WTC11 (cell line): ENCODE measurements around the gene EDEM2. TPM values are rescaled to one million over a fixed set of nuclear protein-coding genes. Genes with fewer than 3 reads are reported as not detected.

ENCODE experiments used
- ATAC-seq: fragments of 200-7000 bp; cut with Tn5 transposase; 2 replicates; pipeline ENCODE4 v1.10.0; 2021; ENCODE audit warnings: mild to moderate bottlenecking, moderate library complexity
- CTCF ChIA-PET: fragments of 300-600 bp; sonication (Branson Sonifier 250); formaldehyde crosslinking; loops from one replicate; lab custom pipeline; 2021; ENCODE audit warnings: antibody characterized with exemption; lab: Charles Lee
- POLR2A ChIA-PET: fragments of 350-600 bp; sonication (Branson Sonifier 250); formaldehyde crosslinking; loops from one replicate; lab custom pipeline; 2021; ENCODE audit warnings: antibody characterized with exemption; lab: Charles Lee
- DNase-seq: peaks from one replicate; pipeline ENCODE4 v3.0.0; 2021; ENCODE audit warnings: low spot score
- H3K27ac Mint-ChIP-seq: 2 replicates; pipeline ENCODE4 v1.8.0; 2021; ENCODE audit warnings: mixed read lengths
- H3K27me3 Mint-ChIP-seq: 2 replicates; pipeline ENCODE4 v1.8.0; 2021; ENCODE audit warnings: low read depth, mild to moderate bottlenecking, moderate library complexity, mixed read lengths
- H3K36me3 Mint-ChIP-seq: 2 replicates; pipeline ENCODE4 v1.8.0; 2021; ENCODE audit warnings: mixed read lengths
- H3K4me1 Mint-ChIP-seq: 2 replicates; pipeline ENCODE4 v1.8.0; 2022; ENCODE audit warnings: mixed read lengths
- H3K4me3 Mint-ChIP-seq: 2 replicates; pipeline ENCODE4 v1.8.0; 2021; ENCODE audit warnings: mild to moderate bottlenecking, moderate library complexity, mixed read lengths
- H3K9me3 Mint-ChIP-seq: 2 replicates; pipeline ENCODE4 v1.8.0; 2021; ENCODE audit warnings: mixed read lengths
- ATF1 ChIP-seq: sonication (generic); formaldehyde crosslinking; IDR thresholded peaks from 2 replicates; pipeline ENCODE4 v1.8.1; 2023; ENCODE audit warnings: mild to moderate bottlenecking, moderate library complexity, missing genetic modification reagents
- CREM ChIP-seq: sonication (generic); formaldehyde crosslinking; IDR thresholded peaks from 2 replicates; pipeline ENCODE4 v1.8.1; 2022; ENCODE audit warnings: mild to moderate bottlenecking, missing genetic modification reagents, moderate library complexity
- EMX1 ChIP-seq: fragments of 250-450 bp; sonication (Bioruptor Pico); IDR thresholded peaks from 2 replicates; pipeline ENCODE4 v1.8.0; 2021; ENCODE audit warnings: mild to moderate bottlenecking
- RELA ChIP-seq: sonication (generic); formaldehyde crosslinking; IDR thresholded peaks from 2 replicates; pipeline ENCODE4 v1.8.1; 2022; ENCODE audit warnings: missing genetic modification reagents, mild to moderate bottlenecking, borderline replicate concordance
- RORB ChIP-seq: fragments of 250-450 bp; sonication (Bioruptor Pico); IDR thresholded peaks from 2 replicates; pipeline ENCODE4 v1.9.0; 2021; ENCODE audit warnings: mild to moderate bottlenecking
- SMAD3 ChIP-seq: sonication (generic); formaldehyde crosslinking; IDR thresholded peaks from 2 replicates; pipeline ENCODE4 v1.8.0; 2022; ENCODE audit warnings: missing genetic modification reagents, mild to moderate bottlenecking, borderline replicate concordance
- TEAD1 ChIP-seq: sonication (generic); formaldehyde crosslinking; IDR thresholded peaks from 2 replicates; pipeline ENCODE4 v1.8.0; 2022; ENCODE audit warnings: mild to moderate bottlenecking, missing genetic modification reagents
- ZBTB21 ChIP-seq: sonication (generic); formaldehyde crosslinking; IDR thresholded peaks from 2 replicates; pipeline ENCODE4 v1.8.1; 2023; ENCODE audit warnings: mild to moderate bottlenecking, missing genetic modification reagents, borderline replicate concordance
- ZNF232 ChIP-seq: sonication (generic); formaldehyde crosslinking; IDR thresholded peaks from 2 replicates; pipeline ENCODE4 v1.8.0; 2022; ENCODE audit warnings: mild to moderate bottlenecking, missing genetic modification reagents
- ZNF263 ChIP-seq: sonication (generic); formaldehyde crosslinking; IDR thresholded peaks from 2 replicates; pipeline ENCODE4 v1.8.1; 2022; ENCODE audit warnings: low read depth, mild to moderate bottlenecking, moderate library complexity, missing genetic modification reagents
- ZNF396 ChIP-seq: fragments of 250-450 bp; sonication (Bioruptor Pico); IDR thresholded peaks from 2 replicates; pipeline ENCODE4 v1.8.0; 2021; ENCODE audit warnings: mild to moderate bottlenecking, moderate library complexity, borderline replicate concordance
- total RNA-seq: library from RNA; stranded (reverse); gene quantifications from 3 replicates; pipeline ENCODE4 v1.2.3, GENCODE V29; 2021
- TF ChIP-seq, protein P1 (sequence below): sonication (generic); formaldehyde crosslinking; IDR thresholded peaks from 2 replicates; pipeline ENCODE4 v1.8.1; 2023; ENCODE audit warnings: mild to moderate bottlenecking, missing genetic modification reagents, borderline replicate concordance
- TF ChIP-seq, protein P2 (sequence below): sonication (generic); formaldehyde crosslinking; IDR thresholded peaks from 2 replicates; pipeline ENCODE4 v1.8.1; 2023; ENCODE audit warnings: mild to moderate bottlenecking, missing genetic modification reagents, moderate library complexity
- TF ChIP-seq, protein P3 (sequence below): sonication (generic); formaldehyde crosslinking; IDR thresholded peaks from 2 replicates; pipeline ENCODE4 v1.8.0; 2022; ENCODE audit warnings: mild to moderate bottlenecking, missing genetic modification reagents
- TF ChIP-seq, protein P4 (sequence below): sonication (generic); formaldehyde crosslinking; IDR thresholded peaks from 2 replicates; pipeline ENCODE4 v1.8.0; 2023; ENCODE audit warnings: missing genetic modification reagents, mild to moderate bottlenecking, borderline replicate concordance

Gene EDEM2
- total RNA-seq, 1 experiment from 2014 or later = 22.7 TPM

DNA sequence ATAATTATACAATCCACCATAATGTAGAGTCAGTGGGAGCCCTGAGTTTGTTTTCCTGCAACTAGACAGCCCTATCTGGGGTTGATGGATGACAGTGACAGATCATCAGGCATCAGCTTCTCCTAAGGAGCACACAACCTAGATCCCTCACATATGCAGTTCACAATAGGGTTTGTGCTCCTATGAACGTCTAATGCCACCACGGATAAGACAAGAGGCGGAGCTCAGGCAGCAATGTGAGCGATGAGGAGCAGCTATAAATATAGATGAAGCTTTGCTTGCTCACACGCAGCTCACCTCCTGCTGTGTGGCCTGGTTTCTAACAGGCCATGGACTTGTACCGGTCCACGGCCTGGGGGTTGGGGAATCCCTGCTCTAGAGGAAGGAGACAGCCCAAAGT lies 25.9 kb downstream of the EDEM2 start (continued):
- TF ChIP-seq, protein P1, sequence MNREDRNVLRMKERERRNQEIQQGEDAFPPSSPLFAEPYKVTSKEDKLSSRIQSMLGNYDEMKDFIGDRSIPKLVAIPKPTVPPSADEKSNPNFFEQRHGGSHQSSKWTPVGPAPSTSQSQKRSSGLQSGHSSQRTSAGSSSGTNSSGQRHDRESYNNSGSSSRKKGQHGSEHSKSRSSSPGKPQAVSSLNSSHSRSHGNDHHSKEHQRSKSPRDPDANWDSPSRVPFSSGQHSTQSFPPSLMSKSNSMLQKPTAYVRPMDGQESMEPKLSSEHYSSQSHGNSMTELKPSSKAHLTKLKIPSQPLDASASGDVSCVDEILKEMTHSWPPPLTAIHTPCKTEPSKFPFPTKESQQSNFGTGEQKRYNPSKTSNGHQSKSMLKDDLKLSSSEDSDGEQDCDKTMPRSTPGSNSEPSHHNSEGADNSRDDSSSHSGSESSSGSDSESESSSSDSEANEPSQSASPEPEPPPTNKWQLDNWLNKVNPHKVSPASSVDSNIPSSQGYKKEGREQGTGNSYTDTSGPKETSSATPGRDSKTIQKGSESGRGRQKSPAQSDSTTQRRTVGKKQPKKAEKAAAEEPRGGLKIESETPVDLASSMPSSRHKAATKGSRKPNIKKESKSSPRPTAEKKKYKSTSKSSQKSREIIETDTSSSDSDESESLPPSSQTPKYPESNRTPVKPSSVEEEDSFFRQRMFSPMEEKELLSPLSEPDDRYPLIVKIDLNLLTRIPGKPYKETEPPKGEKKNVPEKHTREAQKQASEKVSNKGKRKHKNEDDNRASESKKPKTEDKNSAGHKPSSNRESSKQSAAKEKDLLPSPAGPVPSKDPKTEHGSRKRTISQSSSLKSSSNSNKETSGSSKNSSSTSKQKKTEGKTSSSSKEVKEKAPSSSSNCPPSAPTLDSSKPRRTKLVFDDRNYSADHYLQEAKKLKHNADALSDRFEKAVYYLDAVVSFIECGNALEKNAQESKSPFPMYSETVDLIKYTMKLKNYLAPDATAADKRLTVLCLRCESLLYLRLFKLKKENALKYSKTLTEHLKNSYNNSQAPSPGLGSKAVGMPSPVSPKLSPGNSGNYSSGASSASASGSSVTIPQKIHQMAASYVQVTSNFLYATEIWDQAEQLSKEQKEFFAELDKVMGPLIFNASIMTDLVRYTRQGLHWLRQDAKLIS = no peak
- TF ChIP-seq, protein P2, sequence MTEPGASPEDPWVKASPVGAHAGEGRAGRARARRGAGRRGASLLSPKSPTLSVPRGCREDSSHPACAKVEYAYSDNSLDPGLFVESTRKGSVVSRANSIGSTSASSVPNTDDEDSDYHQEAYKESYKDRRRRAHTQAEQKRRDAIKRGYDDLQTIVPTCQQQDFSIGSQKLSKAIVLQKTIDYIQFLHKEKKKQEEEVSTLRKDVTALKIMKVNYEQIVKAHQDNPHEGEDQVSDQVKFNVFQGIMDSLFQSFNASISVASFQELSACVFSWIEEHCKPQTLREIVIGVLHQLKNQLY = no peak
- no peak for TF ChIP-seq ATF1

DNA sequence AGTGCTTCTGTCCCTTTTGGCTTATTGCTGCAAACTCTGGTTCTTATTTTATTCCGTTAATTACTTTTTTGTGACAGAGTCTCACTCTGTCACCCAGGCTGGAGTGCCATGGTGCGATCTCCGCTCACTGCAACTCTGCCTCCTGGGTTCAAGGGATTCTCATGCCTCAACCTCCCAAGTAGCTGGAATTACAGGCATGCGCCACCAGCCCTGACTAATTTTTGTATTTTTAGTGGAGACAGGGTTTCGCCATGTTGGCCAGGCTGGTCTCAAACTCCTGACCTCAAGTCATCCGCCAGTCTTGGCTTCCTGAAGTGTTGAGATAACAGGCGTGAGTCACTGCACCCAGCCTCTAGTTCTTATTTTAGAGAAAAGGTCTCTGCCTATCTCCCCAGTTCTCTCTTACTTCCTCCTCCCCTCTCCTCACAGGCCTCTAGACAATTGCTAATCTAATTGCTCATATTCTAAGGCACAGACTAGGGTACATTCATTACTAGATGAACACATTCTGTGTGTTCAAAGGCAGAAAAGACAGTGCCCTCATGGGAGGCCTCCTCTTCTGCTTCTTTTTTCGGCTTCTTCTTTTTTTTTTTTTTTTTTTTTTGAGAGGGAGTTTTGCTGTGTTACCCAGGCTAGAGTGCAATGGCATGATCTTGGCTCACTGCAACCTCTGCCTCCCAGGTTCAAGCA lies 27.0 kb downstream of the EDEM2 start:
- no peak for DNase-seq
- peaks cover 46% of the 10 kb centered on the region for H3K36me3 Mint-ChIP-seq
- ATAC-seq = no peak
- H3K27me3 Mint-ChIP-seq = no peaks in the 10 kb centered on the region
- POLR2A ChIA-PET = no interaction called here
- H3K4me3 Mint-ChIP-seq = no peak overlapping the region
- CTCF ChIA-PET = interaction anchor here (0.7 to 1.1 kb wide), 2 partner anchors 24 to 344 kb away, joined by 4 read pairs; no protein-coding TSS in a partner anchor
- no peak overlapping the region for H3K27ac Mint-ChIP-seq
- TF ChIP-seq ZBTB21 = no peak
- TF ChIP-seq, protein P3, sequence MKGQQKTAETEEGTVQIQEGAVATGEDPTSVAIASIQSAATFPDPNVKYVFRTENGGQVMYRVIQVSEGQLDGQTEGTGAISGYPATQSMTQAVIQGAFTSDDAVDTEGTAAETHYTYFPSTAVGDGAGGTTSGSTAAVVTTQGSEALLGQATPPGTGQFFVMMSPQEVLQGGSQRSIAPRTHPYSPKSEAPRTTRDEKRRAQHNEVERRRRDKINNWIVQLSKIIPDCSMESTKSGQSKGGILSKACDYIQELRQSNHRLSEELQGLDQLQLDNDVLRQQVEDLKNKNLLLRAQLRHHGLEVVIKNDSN (CRISPR knock-in tag) = no peak
- TF ChIP-seq CREM = no peak
- TF ChIP-seq, protein P4, sequence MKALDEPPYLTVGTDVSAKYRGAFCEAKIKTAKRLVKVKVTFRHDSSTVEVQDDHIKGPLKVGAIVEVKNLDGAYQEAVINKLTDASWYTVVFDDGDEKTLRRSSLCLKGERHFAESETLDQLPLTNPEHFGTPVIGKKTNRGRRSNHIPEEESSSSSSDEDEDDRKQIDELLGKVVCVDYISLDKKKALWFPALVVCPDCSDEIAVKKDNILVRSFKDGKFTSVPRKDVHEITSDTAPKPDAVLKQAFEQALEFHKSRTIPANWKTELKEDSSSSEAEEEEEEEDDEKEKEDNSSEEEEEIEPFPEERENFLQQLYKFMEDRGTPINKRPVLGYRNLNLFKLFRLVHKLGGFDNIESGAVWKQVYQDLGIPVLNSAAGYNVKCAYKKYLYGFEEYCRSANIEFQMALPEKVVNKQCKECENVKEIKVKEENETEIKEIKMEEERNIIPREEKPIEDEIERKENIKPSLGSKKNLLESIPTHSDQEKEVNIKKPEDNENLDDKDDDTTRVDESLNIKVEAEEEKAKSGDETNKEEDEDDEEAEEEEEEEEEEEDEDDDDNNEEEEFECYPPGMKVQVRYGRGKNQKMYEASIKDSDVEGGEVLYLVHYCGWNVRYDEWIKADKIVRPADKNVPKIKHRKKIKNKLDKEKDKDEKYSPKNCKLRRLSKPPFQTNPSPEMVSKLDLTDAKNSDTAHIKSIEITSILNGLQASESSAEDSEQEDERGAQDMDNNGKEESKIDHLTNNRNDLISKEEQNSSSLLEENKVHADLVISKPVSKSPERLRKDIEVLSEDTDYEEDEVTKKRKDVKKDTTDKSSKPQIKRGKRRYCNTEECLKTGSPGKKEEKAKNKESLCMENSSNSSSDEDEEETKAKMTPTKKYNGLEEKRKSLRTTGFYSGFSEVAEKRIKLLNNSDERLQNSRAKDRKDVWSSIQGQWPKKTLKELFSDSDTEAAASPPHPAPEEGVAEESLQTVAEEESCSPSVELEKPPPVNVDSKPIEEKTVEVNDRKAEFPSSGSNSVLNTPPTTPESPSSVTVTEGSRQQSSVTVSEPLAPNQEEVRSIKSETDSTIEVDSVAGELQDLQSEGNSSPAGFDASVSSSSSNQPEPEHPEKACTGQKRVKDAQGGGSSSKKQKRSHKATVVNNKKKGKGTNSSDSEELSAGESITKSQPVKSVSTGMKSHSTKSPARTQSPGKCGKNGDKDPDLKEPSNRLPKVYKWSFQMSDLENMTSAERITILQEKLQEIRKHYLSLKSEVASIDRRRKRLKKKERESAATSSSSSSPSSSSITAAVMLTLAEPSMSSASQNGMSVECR = no peak
- TF ChIP-seq ZNF396 (CRISPR knock-in tag) = no peak
- no peak for TF ChIP-seq RELA (CRISPR knock-in tag)
- no peak for TF ChIP-seq ZNF263 (CRISPR knock-in tag)
- TF ChIP-seq TEAD1 = no peak
- H3K4me1 Mint-ChIP-seq = no peaks in the 10 kb centered on the region
- H3K9me3 Mint-ChIP-seq = no peaks in the 10 kb centered on the region

DNA sequence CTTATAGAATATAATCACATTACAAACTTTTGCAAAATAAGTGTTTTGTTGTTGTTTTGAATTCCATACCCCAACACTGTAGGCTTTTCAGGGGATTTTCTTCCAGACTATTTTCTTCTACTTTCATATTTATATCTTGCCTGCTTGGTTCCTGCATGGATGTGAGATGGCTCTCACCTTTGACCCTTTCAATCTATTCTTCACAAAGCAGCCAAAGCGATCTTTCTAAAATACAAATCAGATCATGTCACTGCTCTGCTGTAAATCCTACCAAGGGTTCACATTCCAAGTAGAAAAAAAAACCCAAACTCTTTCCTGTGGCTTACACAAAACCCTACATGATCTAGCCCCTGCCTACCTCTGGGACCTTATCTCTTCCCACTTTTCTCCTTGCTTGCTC lies 29.5 kb downstream of the EDEM2 start:
- Mint-ChIP-seq H3K27me3 (no peaks in the 10 kb centered on the region), H3K4me1 (no peaks in the 10 kb centered on the region), H3K27ac (no peak overlapping the region), H3K4me3 (no peak overlapping the region), H3K36me3 (peaks cover 39% of the 10 kb centered on the region), H3K9me3 (no peaks in the 10 kb centered on the region)
- DNase-seq (no peak), ATAC-seq (no peak)
- POLR2A ChIA-PET = no interaction called here
- CTCF ChIA-PET = no interaction called here
- TF ChIP-seq SMAD3 (no peak), EMX1 (no peak), RORB (CRISPR knock-in tag) (no peak), ZNF232 (CRISPR knock-in tag) (no peak), ATF1 (no peak)
